HG03095 (cell line): Measurements from ENCODE around the gene ZDHHC19.
"Not testable (repeated sequence)": the region's sequence is repeated elsewhere in the genome, so short reads cannot be mapped to it uniquely, and the experiment has no call there.

ENCODE experiments used
- ATAC-seq: cut with Tn5 transposase; IDR thresholded peaks from one replicate; pipeline ENCODE4 v1.9.1; 2021; ENCODE audit warnings: moderate library complexity; ENCODE audit not compliant: unreplicated experiment

Gene ZDHHC19

DNA sequence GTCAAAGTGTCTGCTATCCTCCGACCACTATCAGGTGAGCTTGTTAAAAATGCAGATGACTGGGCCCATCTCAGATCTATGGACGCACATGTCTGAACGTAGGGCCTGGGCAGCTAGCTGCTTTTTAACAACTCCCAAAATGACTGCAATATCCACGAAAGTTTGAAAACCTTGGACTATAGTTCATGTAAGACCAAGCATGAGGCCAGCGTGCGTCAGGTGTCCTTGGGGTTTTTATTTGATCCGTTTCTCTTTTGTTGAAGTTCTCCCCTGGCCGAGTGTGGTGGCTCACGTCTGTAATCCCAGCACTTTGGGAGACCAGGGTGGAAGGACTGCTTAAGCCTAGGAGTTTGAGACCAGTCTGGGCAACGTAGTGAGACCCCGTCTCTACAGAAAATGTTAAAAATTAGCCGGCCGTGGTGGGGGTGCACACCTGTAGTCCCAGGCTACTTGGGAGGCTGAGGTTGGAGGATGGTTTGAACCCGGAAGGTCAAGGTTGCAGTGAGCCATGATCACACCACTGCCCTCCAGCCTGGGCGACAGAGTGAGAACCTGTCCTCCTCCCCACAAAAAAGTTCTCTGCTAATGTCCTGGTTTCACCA is 14.7 kb upstream of the ZDHHC19 start:
- no peak for ATAC-seq

DNA sequence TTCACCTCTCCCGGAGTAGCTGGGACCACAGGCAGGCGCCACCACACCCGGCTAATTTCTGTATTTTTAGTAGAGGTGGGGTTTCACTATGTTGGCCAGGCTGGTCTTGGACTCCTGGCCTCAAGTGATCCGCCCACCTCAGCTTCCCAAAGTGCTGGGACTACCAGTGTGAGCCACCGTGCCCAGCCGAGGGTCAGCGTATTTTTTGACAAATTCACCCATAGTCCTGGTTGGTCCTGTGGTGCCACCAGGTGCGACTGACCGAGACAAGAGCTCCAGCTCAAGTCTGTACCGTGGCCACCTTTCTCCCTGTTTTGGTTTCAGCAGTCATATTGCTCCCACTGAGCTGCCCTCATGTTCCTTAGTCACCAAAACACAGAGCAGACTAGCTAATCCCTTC is 13.9 kb upstream of the ZDHHC19 start:
- ATAC-seq, result no peak

DNA sequence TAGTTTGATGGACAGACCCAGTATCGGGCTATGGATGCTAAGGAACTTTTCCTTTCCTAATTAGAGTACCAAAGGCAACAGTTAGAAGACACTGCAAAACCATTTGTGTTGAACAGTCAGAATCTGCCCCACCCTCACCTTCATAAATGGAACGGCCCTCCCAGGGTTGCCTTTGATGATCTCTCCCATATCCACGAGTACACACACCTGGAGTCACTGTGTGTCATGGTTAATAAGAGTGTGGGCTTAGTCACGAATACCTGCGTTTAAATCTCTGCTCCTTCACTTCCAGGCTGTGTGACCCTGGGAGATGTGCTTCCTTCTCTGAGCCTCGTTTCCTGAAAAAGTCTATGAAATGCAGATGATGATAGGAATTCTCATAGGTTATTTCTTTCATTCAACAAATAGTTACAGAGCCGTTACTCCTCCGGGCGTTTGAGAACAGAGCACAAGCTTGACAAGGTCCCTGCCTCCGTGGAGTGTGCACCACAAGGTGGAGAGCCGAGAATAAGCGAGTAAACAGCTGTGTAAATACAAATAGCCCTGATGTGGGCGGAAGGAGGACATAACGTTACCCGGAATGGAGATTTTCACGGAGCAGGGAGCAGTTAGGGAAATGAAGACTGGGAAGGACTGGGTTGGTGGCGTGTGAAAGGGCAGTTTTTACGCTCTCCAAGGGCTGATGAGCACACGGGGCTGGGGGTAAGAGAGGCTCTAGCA is 11.8 kb upstream of the ZDHHC19 start:
- ATAC-seq, result no peak

DNA sequence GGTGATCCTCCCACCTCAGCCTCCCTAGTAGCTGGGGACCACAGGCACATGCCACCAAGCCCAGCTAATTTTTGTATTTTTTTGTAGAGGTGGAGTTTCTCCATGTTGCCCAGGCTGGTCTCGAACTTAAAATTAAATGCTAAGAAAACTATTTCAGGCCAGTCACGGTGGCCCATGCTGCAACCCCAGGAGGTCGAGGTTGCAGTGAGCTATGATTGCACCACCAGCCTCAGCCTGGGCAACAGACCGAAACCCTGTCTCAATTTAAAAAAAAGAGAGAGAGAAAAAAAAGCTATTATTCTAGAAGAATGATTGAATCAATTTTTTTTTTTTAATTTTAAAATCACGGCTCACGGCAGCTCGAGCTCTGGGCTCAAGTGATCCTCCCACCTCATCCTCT is 9.8 kb upstream of the ZDHHC19 start:
- ATAC-seq, result no peak

DNA sequence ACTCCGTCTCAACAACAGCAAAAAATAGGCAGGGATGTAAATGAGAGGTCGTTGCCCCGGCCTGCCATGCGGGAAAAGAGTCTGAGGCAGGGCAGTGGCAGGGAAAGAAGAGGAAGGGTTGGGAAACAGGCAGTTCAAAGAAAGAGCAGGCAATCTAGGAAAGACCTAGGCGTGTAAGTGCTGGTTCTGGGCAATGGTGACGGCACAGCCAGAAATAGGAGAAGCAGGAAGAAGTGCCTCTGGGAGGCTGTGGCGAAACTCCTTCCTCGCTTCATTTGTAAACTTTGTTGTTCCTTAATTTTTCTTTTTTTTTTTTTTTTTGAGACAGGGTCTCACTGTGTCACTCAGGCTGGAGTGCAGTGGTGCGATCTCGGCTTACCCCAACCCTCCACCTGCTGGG is 9.4 kb upstream of the ZDHHC19 start:
- ATAC-seq, result no peak

DNA sequence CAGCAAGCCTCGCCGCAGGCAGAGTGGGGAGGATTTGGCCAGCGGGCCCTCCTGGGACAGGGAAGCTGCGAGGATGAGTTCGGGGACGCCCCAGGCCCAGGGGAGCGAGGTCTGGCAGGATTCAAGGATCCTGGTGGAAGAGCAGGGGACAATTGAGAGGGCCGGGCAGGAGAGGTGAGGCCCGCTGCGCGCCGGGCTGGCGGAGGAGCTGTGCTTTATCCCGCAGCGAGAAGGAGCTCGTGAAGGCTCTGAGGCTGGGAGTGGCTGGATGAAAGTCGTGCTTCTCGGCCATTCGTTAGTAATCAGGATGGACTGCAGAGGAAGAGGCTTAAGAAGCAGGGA is 8.7 kb upstream of the ZDHHC19 start:
- ATAC-seq, result no peak

DNA sequence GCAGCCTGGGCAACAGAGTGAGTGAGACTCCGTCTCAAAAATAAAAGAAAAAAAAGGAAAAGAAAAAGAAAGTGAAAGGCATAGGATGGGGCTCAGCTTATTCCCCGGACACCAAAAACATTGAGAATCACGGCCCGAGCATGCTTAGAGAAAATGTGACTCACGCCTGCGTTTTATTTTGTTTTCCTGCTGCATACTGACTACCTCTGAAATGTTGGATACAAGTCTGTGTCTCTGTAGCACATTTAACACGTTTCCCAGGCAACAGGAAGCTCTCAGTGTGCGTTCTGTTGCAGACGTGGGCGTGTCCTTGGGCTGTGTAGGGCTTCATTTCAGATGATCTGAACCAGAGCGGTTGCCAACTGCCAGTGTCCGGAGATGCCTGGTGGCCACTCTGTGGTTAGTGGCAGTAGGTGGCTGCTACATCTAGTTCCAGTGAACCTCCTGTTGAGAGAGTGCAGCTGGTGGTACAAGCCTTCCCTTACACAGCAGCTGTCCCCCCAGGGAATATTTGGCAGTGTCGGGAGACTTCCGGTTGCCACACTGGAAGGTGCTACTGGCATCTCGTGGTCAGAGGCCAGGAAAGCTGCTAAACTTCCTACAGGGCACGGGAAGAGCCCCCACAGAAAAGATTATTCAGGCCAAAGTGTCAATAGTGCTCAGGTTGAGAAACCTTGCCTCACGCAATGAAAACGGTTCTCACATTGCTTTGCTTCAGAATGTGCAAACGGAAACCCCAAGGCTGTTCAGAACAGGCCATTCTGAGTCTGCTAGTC is 8.2 kb upstream of the ZDHHC19 start:
- peak; percentile 65 for ATAC-seq

DNA sequence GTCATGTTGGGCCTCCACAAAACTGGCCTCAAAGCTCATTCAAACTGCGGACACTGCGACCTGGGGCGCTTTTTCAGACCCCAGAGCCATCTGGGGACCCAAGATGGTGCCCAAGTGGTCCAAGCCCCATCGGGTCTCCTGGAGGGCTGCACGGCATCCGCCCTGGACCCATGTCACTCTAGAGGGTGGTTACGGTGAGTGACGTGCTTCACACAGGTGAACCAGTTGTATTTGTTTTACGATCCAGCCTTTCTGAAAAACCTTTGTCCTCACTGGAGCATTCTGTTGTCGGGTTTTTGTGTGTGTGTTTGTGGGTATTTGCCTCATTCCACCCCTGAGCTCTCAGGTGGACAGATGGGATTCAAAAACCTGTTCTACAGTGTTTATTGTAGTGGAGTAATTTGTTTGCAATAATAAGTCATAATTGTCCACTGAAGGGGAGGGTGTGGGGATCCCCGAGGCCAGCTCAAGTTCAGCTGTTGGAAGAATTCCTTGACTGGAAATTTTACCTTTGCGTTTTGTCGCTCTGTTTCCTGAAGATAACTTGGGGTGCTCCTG is 7.0 kb upstream of the ZDHHC19 start:
- ATAC-seq, result no peak

DNA sequence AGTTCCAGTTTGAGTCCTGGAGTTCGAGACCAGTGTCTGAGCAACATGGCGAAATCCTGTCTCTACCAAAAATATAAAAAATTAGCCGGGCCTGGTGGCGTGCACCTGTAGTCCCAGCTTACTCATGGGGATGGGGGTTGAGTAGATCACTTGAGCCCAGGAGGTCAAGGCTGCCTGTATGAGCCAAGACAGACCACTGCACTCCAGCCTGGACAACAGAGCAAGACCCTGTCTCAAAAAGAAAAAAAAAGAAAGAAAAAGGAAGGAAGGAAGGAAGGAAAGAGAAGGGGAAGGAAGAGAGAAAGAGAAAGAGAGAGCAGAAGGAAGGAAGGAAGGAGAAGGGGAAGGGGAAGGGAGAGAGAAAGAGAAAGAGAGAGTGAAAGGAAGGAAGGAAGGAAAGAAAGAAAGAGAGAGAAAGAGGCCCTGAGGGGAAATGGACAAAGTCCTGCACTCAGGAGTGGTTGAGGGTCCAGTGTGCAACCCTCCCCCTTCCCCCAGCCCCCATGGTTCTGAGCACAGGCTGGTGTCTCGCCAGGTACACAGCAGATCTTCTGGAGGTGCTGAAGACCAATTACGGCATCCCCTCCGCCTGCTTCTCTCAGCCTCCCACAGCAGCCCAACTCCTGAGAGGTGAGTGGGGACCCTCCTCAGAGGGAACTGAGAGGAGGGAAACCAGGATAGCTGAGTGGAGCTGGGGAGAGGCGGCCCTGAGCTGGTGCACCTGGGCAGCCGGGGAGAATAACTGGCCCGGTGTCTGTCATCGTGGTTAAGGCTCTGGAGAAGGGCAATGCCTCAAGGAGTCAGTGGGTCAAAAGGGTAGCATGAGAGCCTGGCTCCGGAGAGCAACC is 6.3 kb upstream of the ZDHHC19 start:
- ATAC-seq, result no peak

DNA sequence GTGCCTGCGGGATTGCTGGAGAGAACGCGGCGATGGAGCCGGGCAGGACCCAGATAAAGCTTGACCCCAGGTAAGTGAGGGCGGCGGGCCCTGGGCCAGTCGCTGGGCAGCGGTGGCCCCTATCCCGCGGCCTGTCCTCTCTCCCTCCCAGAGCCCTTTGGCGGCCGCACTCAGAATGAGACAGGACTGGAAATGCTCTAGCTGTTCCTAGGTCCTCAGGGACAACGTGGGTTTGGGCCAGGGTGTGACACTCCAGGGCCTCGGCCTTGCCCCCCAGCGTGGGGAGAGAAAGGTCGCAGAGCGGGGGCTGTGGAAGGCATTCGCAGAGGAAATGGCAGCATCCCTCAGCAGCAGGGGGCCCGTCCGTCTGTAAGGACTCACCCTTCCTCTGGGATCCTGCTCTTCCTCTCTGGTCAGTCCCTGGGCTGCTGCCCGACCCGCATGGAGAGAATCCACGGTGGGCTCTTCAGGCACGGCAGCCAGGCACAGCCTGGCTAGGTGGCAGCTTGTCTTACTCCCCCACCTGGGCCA is 5.5 kb upstream of the ZDHHC19 start:
- no peak for ATAC-seq

DNA sequence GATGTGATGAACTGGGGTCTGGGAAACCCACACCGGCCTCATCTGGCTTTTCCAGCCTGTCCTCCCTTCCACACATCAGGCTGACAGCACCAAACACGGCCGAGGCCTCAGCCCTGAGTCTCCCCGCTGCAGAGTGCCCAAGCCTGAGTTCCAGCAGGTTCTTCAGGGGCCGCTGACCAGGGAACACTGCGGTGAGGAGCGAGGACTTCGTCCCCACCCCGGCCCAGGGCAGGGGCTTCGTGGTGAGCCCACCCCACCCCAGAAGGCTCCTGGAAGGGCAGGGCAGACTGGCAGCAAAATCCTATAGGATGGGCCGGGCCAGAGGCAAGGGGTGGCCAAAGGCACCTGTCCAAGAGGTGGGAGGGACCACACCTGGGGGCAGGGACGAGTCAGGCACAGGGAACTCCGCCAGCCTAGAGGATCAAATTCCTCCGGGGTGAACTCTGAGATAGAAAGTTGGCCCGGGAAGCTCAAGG is 4.9 kb upstream of the ZDHHC19 start, which contains the start of gene SLC51A:
TSS of gene SLC51A (plus strand) at position 446 of the 476 bp plus-strand sequence. CDS start 179 bp downstream, outside the sequence.
- ATAC-seq, result no peak

DNA sequence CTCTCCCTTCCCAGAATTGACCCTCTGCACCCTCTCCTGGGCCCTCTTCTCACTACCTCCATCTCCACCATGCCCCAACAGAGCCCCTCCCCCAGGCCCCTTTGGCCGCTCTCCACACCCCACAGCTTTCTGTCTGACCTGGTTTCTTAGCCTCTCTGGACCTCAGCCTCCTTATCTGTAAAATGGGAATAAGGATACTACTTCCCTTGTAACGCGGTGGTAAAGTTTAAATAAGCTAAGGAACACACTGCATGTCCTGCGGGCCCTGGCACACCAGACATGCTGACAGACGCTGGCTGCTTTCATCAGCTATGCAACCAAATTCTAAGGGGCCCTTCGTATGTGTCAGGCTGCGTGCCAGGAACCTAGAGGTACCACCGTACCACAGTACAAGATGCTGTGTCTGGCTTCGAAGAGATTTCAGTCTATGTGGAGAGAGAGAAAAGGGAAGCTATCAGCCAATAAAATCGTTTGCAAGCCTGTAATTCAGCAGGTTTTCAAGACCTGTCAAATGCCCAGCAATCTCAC is 4.4 kb upstream of the ZDHHC19 start:
- ATAC-seq, result no peak

DNA sequence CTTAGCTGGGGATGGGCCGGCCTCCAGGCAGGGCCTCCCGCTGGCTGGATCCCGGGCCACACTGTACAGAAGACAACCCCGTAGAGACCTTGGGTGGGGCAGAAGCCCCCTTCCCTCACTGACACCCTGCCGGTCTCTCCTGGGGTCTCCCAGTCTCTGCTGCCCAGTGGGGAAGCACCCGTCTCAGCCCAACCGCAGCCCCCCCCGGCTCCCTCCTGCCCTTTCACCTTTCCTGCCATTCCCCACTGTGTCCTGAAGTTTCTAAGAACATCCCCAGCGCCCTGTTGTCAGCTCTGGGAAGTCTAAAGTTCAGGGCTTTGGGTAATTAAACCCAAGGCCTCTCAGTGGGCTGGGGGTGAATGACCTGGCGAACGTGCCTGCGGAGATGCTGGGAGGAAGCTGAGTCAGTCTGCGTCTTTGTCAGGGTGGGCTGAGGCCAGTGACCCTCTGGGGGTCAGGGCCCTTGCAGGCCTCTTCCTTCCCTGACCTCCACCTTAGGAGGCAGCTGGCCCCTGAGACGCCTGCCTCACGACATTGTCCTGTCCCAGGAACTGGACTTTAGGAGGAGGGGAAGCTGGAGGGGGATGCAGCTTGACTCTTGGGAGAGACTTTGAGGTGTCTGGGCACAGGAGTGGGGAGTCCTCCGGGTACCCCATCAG is 3.7 kb upstream of the ZDHHC19 start:
- no peak for ATAC-seq

DNA sequence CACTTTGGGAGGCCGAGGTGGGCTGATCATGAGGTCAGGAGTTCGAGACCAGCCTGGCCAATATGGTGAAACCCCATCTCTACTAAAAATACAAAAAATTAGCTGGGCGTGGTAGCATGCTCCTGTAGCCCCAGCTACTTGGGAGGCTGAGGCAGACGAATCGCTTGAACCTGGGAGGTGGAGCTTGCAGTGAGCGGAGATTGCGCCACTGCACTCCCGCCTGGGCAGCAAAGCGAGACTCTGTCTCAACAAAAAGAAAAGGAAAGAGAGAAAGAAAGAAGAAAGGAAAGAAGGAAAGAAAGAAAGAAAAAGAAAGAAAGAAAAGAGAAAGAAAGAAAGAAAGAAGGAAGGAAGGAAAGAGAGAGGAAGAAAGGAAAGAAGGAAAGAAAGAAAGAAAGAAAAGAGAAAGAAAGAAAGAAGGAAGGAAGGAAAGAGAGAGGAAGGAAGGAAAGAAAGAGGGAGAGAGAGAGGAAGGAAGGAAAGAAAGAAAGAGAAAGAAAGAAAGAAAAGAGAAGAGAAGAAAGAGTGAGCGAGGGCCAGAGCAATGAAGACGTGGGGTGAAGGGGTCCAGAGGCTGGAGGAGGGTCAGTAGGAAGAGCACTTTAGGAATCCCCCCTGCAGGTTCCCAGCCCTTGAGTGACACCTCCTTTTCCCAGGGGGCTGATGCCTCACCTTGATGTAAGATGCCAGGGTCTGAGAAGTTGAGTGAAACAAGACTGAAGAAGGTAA is 1.1 kb downstream of the ZDHHC19 start:
- not testable (repeated sequence) for ATAC-seq

DNA sequence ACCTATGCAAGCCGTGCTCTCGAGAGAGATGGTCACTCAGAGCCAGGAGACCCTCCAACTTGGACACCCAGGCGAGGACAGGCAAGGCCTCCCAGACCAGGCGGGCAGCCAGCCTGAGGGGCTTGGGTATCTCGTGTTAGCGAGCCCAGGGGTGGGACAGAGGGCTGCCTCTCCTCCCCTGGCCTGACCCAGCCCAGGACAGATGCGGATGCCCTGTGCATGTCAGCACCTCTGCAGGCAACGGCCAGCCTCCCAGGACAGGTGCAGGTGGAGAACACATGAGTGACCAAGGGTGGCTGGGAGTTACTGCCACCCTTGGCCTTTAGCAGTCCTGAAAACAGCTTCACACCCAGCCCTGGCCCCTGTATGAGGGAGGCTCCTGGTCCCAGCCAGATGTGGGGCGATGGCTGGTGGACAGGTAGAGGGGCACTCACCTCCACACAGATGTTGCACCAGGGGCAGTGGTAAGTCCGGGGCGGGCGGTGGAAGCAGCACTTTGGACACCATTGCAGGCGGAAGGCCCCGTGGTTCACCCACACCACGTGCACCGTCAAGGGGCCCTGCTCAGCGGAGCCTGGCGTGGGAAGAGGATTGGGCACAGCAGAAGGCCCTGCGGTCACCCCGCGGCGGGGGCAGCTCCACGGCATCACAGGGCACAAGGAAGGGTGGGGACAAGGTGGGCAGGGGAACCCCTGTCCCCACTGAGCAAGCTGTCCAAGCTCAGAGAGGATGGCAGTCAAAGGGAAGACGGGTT is 2.1 kb downstream of the ZDHHC19 start:
- no peak for ATAC-seq

DNA sequence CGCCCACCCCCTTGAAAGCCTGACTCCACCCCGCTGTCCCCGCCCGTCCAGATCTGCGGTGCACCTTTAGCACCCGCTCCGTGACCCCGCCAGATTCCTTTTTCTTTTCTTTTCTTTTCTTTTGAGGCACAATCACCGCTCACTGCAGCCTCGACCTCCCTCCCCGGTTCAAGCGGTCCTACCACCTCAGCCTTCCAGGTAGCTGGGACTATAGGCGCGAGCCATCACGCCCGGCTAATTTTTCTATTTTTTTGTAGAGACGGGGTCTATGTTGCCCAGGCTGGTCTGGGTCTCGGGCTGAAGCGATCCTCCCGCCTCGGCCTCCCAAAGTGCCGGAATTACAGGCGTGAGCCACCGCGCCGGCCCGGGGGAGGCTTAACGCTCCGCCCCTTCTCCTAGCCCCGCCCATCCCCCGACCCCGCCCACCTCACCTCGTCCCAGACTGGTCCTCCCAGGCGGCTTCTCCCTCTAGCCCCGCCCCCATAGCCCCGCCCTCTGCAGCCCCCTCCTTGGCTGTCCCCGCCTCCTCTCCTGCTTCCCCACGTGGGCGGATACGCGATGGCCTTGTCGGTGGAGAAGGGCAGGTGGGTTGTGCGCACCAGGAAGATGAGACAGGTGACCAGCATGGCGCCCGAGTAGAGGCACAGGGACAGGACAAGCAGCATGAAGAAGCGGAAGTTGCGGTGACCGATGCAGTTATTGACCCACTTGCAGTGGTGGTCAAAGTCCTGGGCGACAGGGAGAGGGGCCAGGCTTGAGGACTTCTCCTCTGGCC is 3.2 kb downstream of the ZDHHC19 start:
- ATAC-seq, result no peak

DNA sequence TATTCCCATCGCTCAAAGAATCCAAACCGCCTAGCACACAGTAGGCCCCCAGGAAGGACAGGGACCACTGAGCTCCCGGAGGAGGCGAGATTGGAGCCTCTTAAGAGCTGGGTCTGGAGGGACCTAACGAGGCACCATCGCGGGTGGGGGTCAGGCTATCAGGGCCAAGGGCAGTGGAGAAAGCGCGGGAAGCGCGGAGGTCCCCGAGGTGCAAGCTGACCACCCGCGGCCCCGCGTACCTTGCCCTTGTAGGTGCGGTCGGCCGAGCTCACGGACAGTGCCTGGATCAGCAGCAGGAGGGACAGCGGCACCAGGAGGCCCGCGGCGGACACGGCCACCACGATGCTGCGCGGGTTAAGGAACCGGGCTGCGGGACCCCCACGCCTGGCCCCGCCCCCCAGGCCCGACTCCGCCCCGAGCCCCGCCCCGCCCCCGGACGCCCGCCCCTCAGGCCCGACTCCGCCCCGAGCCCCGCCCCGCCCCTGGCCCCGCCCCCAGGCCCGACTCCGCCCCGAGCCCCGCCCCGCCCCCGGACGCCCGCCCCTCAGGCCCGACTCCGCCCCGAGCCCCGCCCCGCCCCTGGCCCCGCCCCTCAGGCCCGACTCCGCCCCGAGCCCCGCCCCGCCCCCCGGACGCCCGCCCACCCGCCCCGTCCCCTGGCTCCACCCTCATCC is 3.9 kb downstream of the ZDHHC19 start:
- ATAC-seq, result no peak
